Neural cell (in vitro differentiated cells): Measurements from ENCODE around the gene CCDC86.

Source experiments
- CTCF ChIP-seq: fragments of 450-650 bp; IDR thresholded peaks from 2 replicates; pipeline ENCODE4 v1.5.1; 2014; ENCODE audit warnings: antibody characterized with exemption, mild to moderate bottlenecking, moderate library complexity; ENCODE audit not compliant: poor library complexity, severe bottlenecking
- EZH2 ChIP-seq: fragments of 200-600, 300-800 bp; shearing (Covaris generic), sonication (generic); IDR thresholded peaks from 2 replicates; pipeline ENCODE4 v1.6.1; 2014; ENCODE audit warnings: antibody characterized with exemption, low read length, borderline replicate concordance, mild to moderate bottlenecking; ENCODE audit not compliant: insufficient read depth, poor library complexity, severe bottlenecking
- MXI1 ChIP-seq: fragments of 450-650 bp; conservative IDR thresholded peaks from 2 replicates; pipeline ENCODE4 v1.6.1; 2014; ENCODE audit warnings: antibody characterized with exemption, mild to moderate bottlenecking; ENCODE audit not compliant: poor library complexity, severe bottlenecking
- SMC3 ChIP-seq: fragments of 450-650 bp; conservative IDR thresholded peaks from 2 replicates; pipeline ENCODE4 v1.6.1; 2014; ENCODE audit warnings: antibody characterized with exemption, mild to moderate bottlenecking, moderate library complexity; ENCODE audit not compliant: poor library complexity

GRCh38 chr11:60875366-60876167 is 33.7 kb downstream of the CCDC86 start:
- no peak for TF ChIP-seq CTCF
- TF ChIP-seq SMC3, result no peak
- TF ChIP-seq MXI1, result no peak
- TF ChIP-seq EZH2, result no peak
